NCI-H2029 (cell line): Measurements from ENCODE around the gene ARF4.

Experiments
- DNase-seq: peaks from one replicate; lab custom pipeline; 2025; lab: John Stamatoyannopoulos, UW

ARF4 gene

GRCh38 chr3:57577801-57578200 is 19.3 kb downstream of the ARF4 start:
- DNase-seq, result no peak

- DNase-seq, result no peak
Measured at GRCh38 chr3:57575966-57576626, 21.0 kb downstream of the ARF4 start.

- DNase-seq, result no peak
Measured at GRCh38 chr3:57572096-57572495, 25.0 kb downstream of the ARF4 start.

GRCh38 chr3:57570878-57571277 is 26.3 kb downstream of the ARF4 start:
- DNase-seq, result no peak

- DNase-seq, result no peak
Measured at GRCh38 chr3:57569859-57570450, 27.2 kb downstream of the ARF4 start.

GRCh38 chr3:57559526-57559925 is 37.6 kb downstream of the ARF4 start:
- DNase-seq, result no peak

- DNase-seq, result no peak
Measured at GRCh38 chr3:57557085-57557537, 40.0 kb downstream of the ARF4 start.

- DNase-seq, result peak; percentile 19
Measured at GRCh38 chr3:57556459-57557084, 40.6 kb downstream of the ARF4 start.

- peak; percentile 60 for DNase-seq
Measured at GRCh38 chr3:57555738-57556458, 41.2 kb downstream of the ARF4 start, which contains the start of gene PDE12. TSS of gene PDE12 (plus strand) at chr3:57556274. CDS start at chr3:57556380, 106 bp downstream.

- DNase-seq, result peak; percentile 2
Measured at GRCh38 chr3:57555306-57555705, 41.8 kb downstream of the ARF4 start.

GRCh38 chr3:57546616-57547015 is 50.5 kb downstream of the ARF4 start:
- DNase-seq, result no peak

GRCh38 chr3:57545636-57546268 is 51.4 kb downstream of the ARF4 start:
- DNase-seq, result no peak

- DNase-seq, result peak; percentile 68
Measured at GRCh38 chr3:57544181-57545125, 52.7 kb downstream of the ARF4 start, which contains the start of gene DNAH12. TSS of gene DNAH12 (minus strand) at chr3:57544344. CDS start at chr3:57542870, 1,474 bp downstream.

GRCh38 chr3:57538465-57538864 is 58.7 kb downstream of the ARF4 start:
- no peak for DNase-seq

GRCh38 chr3:57530071-57530608 is 67.0 kb downstream of the ARF4 start:
- no peak for DNase-seq
